ENCODE measurements around the gene G6PC3.

DNA sequence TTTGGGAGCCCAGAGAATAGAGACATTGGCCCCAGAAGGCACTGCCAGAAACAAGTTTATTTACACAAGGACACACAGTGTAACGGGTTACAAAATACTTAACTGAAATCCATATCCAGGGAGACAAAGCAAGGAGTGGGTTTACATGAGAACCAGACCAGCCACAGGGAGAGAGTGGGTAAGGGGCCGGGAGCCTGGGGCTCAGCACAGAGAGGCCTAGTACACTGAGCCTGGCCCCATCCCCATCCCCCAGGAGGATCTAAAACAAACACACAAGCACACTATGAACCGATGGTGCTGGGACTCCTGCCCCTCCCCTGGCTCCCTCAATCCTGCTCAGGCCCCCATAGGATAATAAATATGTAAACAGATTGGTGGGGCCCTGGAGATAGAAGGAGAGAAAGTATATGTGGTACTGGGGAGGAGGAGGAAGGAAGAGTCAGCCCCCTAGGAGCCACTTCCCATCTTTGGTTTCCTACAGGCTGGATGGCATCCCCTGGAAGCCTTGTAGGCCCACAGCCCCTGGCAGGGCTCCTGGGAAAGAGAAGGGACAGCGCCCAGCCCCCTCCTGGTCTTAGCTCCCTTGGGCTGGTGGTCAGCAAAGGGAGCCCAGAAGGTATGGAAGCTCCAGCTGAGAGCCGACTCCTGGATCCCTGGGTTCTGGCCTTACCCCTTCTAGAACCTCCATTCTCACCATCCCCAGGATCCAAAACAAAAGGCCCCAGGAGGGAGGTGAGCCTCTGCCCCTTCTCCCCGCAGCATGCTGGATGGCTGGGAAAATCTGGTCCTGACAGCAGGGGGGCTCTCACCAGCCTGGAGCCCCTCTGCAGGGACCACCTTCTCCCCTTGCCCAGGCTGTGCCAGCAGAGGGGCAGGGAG, 6.4 kb downstream of the G6PC3 start:
- TF ChIP-seq CHD4 (IDR thresholded peaks at IDR 0.05; ENCODE audit: borderline replicate concordance) (no peak), CTCF (IDR thresholded peaks at IDR 0.05) (no peak), POLR2A (IDR thresholded peaks at IDR 0.05; ENCODE audit: low read length) (no peak), ZNF302 (CRISPR knock-in tag; IDR thresholded peaks at IDR 0.05) (no peak)
- TF ChIP-seq, protein P1, sequence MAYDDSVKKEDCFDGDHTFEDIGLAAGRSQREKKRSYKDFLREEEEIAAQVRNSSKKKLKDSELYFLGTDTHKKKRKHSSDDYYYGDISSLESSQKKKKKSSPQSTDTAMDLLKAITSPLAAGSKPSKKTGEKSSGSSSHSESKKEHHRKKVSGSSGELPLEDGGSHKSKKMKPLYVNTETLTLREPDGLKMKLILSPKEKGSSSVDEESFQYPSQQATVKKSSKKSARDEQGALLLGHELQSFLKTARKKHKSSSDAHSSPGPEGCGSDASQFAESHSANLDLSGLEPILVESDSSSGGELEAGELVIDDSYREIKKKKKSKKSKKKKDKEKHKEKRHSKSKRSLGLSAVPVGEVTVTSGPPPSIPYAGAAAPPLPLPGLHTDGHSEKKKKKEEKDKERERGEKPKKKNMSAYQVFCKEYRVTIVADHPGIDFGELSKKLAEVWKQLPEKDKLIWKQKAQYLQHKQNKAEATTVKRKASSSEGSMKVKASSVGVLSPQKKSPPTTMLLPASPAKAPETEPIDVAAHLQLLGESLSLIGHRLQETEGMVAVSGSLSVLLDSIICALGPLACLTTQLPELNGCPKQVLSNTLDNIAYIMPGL (CRISPR knock-in tag; IDR thresholded peaks at IDR 0.05; ENCODE audit: borderline replicate concordance): no peak

Data from A549 (cell line).